CD4-positive, alpha-beta T cell (primary cell): Measurements from ENCODE around the gene RAD51. TPM values are rescaled to one million over a fixed set of nuclear protein-coding genes. Genes with fewer than 3 reads are reported as not detected.

ENCODE experiments used
- ATAC-seq: fragments of 200-7000 bp; cut with Tn5 transposase; one replicate; pipeline ENCODE4 v1.10.0; 2022; ENCODE audit warnings: mild to moderate bottlenecking; ENCODE audit not compliant: poor library complexity
- CTCF ChIA-PET: fragments of 350-600 bp; sonication (Branson Sonifier 250); formaldehyde crosslinking; loops from one replicate; lab custom pipeline; 2021; ENCODE audit warnings: antibody characterized with exemption, inconsistent platforms; lab: Charles Lee
- POLR2A ChIA-PET: fragments of 350-600 bp; sonication (Branson Sonifier 250); formaldehyde crosslinking; loops from one replicate; lab custom pipeline; 2021; ENCODE audit warnings: antibody characterized with exemption, inconsistent platforms; lab: Charles Lee
- DNase-seq, 14 experiments: peaks; one replicate each; pipeline ENCODE4 v3.0.0-alpha.2; 2013 to 2020; ENCODE audit warnings: mixed read lengths in 2 of 14
- H3K27ac ChIP-seq, 2 donors: one replicate each; pipeline versions ENCODE4 v1.5.1 to v1.7.0; 2013; ENCODE audit warnings: low read length in 2 of 2, low read depth in 1 of 2, mild to moderate bottlenecking in 1 of 2
- H3K27me3 ChIP-seq, 2 experiments: 1 replicate in 1 of 2; 2 replicates in 1 of 2; pipeline versions ENCODE4 v1.6.1 to v1.7.0; 2013; ENCODE audit warnings: low read length in 2 of 2, control low read depth in 1 of 2, mild to moderate bottlenecking in 1 of 2, moderate library complexity in 1 of 2; ENCODE audit not compliant: insufficient read depth in 2 of 2, control insufficient read depth in 1 of 2
- H3K36me3 ChIP-seq: one replicate; pipeline ENCODE4 v1.6.1; 2013; ENCODE audit warnings: low read length, control low read depth; ENCODE audit not compliant: insufficient read depth
- H3K4me1 ChIP-seq: one replicate; pipeline ENCODE4 v1.6.1; 2013; ENCODE audit warnings: low read length, control low read depth; ENCODE audit not compliant: insufficient read depth
- H3K4me3 ChIP-seq: one replicate; pipeline ENCODE4 v1.5.1; 2013; ENCODE audit warnings: mild to moderate bottlenecking, low read length, moderate library complexity
- H3K9me3 ChIP-seq, 2 experiments: 1 replicate in 1 of 2; 2 replicates in 1 of 2; pipeline versions ENCODE4 v1.6.1 to v1.7.0; 2013; ENCODE audit warnings: low read length in 2 of 2, mild to moderate bottlenecking in 2 of 2, control low read depth in 1 of 2, moderate library complexity in 1 of 2; ENCODE audit not compliant: control insufficient read depth in 1 of 2, insufficient read depth in 1 of 2
- H3K27ac Mint-ChIP-seq: one replicate; pipeline ENCODE4 v1.8.0; 2020; ENCODE audit warnings: mixed read lengths
- H3K27me3 Mint-ChIP-seq: one replicate; pipeline ENCODE4 v1.8.0; 2021; ENCODE audit warnings: mixed read lengths
- H3K36me3 Mint-ChIP-seq: one replicate; pipeline ENCODE4 v1.8.0; 2021; ENCODE audit warnings: low read depth, mixed read lengths
- H3K4me1 Mint-ChIP-seq: one replicate; pipeline ENCODE4 v1.8.0; 2021; ENCODE audit warnings: low read depth, mixed read lengths
- H3K4me3 Mint-ChIP-seq: one replicate; pipeline ENCODE4 v1.8.0; 2020; ENCODE audit warnings: mild to moderate bottlenecking, mixed read lengths
- H3K9me3 Mint-ChIP-seq: one replicate; pipeline ENCODE4 v1.8.0; 2020; ENCODE audit warnings: mixed read lengths
- intact Hi-C, 2 experiments: fragments of 100-400 bp; cut with DNase I in 1 of 2; cut with micrococcal nuclease in 1 of 2; formaldehyde crosslinking; loops; one replicate each; pipeline versions ENCODE4 v1.15.1 to v1.9.0; 2023 to 2025; cut with DNase I, micrococcal nuclease
- total RNA-seq, 174 experiments: library from RNA in 2 of 174; stranded (reverse) in 2 of 174; gene quantifications; one replicate each; pipeline ENCODE4 v1.2.3 and lab custom pipeline; 2021 to 2026
- TF ChIP-seq, protein P1 (sequence below): fragments of 200-600 bp; IDR thresholded peaks from one replicate; pipeline ENCODE4 v1.8.0; 2022; ENCODE audit warnings: antibody characterized with exemption, mild to moderate bottlenecking

Gene RAD51
- total RNA-seq, 2 experiments from 2014 or later: 0.64 to 1.5 TPM

DNA sequence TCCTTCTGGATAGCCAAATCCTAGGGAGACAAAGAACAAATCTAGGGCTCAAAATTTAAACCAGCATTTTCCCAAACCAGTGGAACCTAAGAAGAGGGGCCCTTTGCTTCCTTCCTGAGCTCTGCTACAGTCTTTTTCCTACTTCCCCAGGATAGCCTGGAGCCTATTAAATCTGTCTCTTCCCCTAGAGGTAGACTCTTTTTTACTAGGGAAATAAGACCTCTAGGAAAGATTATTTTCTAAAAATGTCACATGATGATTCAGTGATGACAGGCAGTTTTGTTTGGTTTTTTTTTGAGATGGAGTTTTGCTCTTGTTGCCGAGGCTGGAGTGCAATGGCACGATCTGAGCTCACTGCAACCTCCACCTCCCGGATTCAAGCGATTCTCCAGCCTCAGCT is 41.6 kb downstream of the RAD51 start:
- intact Hi-C loops: no loop called here
- ChIA-PET CTCF (interaction anchor here (1.4 kb wide), 1 partner anchor 46 kb away, joined by 3 read pairs; no protein-coding TSS in a partner anchor), POLR2A (no interaction called here)
- Mint-ChIP-seq H3K36me3 (peaks cover 79% of the 10 kb centered on the region), H3K27ac (no peak overlapping the region), H3K4me1 (no peaks in the 10 kb centered on the region), H3K27me3 (no peaks in the 10 kb centered on the region), H3K4me3 (no peak overlapping the region), H3K9me3 (no peaks in the 10 kb centered on the region)
- no peak overlapping the region for H3K27ac ChIP-seq
- no peak for ATAC-seq
- no peaks in the 10 kb centered on the region for H3K4me1 ChIP-seq
- DNase-seq: no peak
- no peak overlapping the region for H3K4me3 ChIP-seq
- TF ChIP-seq, protein P1, sequence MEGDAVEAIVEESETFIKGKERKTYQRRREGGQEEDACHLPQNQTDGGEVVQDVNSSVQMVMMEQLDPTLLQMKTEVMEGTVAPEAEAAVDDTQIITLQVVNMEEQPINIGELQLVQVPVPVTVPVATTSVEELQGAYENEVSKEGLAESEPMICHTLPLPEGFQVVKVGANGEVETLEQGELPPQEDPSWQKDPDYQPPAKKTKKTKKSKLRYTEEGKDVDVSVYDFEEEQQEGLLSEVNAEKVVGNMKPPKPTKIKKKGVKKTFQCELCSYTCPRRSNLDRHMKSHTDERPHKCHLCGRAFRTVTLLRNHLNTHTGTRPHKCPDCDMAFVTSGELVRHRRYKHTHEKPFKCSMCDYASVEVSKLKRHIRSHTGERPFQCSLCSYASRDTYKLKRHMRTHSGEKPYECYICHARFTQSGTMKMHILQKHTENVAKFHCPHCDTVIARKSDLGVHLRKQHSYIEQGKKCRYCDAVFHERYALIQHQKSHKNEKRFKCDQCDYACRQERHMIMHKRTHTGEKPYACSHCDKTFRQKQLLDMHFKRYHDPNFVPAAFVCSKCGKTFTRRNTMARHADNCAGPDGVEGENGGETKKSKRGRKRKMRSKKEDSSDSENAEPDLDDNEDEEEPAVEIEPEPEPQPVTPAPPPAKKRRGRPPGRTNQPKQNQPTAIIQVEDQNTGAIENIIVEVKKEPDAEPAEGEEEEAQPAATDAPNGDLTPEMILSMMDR: no peak
- no peaks in the 10 kb centered on the region for H3K27me3 ChIP-seq
- H3K36me3 ChIP-seq: peaks cover 67% of the 10 kb centered on the region
- no peaks in the 10 kb centered on the region for H3K9me3 ChIP-seq

- peaks cover 76% of the 10 kb centered on the region for H3K36me3 Mint-ChIP-seq
- no peak overlapping the region for H3K27ac Mint-ChIP-seq
- H3K27me3 Mint-ChIP-seq: no peaks in the 10 kb centered on the region
- no peak overlapping the region for H3K4me3 ChIP-seq
- intact Hi-C loops: no loop called here
- peaks cover 65% of the 10 kb centered on the region for H3K36me3 ChIP-seq
- no peaks in the 10 kb centered on the region for H3K27me3 ChIP-seq
- CTCF ChIA-PET: interaction anchor here (1.4 kb wide), 1 partner anchor 46 kb away, joined by 3 read pairs; no protein-coding TSS in a partner anchor
- H3K4me1 ChIP-seq: no peaks in the 10 kb centered on the region
- no peak overlapping the region for H3K27ac ChIP-seq
- no peaks in the 10 kb centered on the region for H3K9me3 Mint-ChIP-seq
- H3K4me1 Mint-ChIP-seq: no peaks in the 10 kb centered on the region
- DNase-seq (no peak), ATAC-seq (no peak)
- POLR2A ChIA-PET: no interaction called here
- no peak overlapping the region for H3K4me3 Mint-ChIP-seq
- TF ChIP-seq, protein P1: no peak
- H3K9me3 ChIP-seq: no peaks in the 10 kb centered on the region
Observed at GRCh38 chr15:40737048-40737447, 42.1 kb downstream of the RAD51 start.

DNA sequence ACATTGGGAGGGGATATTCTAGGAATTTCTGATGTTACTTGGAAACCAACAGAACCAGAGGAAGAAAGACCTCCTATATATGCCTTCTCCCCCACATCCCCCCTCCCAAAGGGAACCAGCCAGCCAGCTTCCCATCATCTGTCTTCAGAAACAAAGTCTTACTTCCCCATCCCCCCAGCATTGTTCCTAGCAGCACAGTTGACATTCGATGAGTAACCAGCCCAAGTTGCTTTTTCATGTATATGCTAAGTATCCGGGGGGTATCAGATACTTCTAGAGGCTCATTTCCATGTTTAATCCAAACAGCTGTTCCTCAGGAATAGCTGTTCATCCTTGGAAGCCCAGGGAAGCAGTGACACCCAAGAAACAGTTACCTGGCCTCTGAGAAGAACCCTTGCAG is 44.1 kb downstream of the RAD51 start:
- H3K4me1 Mint-ChIP-seq: peaks cover 6% of the 10 kb centered on the region
- ATAC-seq (no peak), DNase-seq (no peak)
- Histone ChIP-seq H3K36me3 (peaks cover 73% of the 10 kb centered on the region), H3K4me1 (peaks cover 12% of the 10 kb centered on the region), H3K4me3 (no peak overlapping the region), H3K27ac (no peak overlapping the region), H3K27me3 (no peaks in the 10 kb centered on the region), H3K9me3 (no peaks in the 10 kb centered on the region)
- CTCF ChIA-PET: no interaction called here
- no peaks in the 10 kb centered on the region for H3K9me3 Mint-ChIP-seq
- no peaks in the 10 kb centered on the region for H3K27me3 Mint-ChIP-seq
- intact Hi-C loops: no loop called here
- H3K4me3 Mint-ChIP-seq: no peak overlapping the region
- no peak overlapping the region for H3K27ac Mint-ChIP-seq
- H3K36me3 Mint-ChIP-seq: peaks cover 86% of the 10 kb centered on the region
- POLR2A ChIA-PET: interaction anchor here (0.7 to 0.8 kb wide), 2 partner anchors 19 to 492 kb away, joined by 3 read pairs; partner anchors contain the start of gene CHP1
- TF ChIP-seq, protein P1: no peak
